ENCODE results near the gene SNX18.

DNA sequence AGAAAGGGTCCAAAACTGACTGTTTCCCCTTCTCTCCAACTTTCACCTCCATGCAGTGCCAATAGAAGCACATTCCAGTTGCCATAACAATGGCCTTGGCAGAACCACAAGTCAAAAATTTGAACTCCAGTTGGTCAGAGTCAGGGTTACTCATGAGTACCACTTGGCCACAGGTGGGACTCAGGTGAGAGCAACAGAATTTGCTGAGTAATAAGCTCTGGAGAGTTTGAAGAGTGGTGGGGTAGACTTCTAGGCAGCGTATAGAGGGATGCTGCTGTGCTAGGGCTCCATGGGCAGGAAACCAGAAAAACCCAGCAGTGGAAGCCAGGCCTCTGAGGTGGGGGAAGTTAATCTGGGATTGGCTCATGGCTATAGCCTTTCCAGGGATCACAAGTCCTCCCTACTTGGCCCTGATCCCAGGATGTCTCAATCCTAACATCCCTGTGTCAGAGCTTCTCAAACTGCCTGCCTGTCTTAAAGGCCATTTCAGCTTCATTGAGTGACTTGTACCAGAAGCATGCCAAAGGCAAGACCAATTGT, 30.2 kb downstream of the SNX18 start:
- TF ChIP-seq, protein P1, sequence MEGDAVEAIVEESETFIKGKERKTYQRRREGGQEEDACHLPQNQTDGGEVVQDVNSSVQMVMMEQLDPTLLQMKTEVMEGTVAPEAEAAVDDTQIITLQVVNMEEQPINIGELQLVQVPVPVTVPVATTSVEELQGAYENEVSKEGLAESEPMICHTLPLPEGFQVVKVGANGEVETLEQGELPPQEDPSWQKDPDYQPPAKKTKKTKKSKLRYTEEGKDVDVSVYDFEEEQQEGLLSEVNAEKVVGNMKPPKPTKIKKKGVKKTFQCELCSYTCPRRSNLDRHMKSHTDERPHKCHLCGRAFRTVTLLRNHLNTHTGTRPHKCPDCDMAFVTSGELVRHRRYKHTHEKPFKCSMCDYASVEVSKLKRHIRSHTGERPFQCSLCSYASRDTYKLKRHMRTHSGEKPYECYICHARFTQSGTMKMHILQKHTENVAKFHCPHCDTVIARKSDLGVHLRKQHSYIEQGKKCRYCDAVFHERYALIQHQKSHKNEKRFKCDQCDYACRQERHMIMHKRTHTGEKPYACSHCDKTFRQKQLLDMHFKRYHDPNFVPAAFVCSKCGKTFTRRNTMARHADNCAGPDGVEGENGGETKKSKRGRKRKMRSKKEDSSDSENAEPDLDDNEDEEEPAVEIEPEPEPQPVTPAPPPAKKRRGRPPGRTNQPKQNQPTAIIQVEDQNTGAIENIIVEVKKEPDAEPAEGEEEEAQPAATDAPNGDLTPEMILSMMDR (tag by site-specific recombination; IDR thresholded peaks at IDR 0.05): no peak
- TF ChIP-seq, protein P2, sequence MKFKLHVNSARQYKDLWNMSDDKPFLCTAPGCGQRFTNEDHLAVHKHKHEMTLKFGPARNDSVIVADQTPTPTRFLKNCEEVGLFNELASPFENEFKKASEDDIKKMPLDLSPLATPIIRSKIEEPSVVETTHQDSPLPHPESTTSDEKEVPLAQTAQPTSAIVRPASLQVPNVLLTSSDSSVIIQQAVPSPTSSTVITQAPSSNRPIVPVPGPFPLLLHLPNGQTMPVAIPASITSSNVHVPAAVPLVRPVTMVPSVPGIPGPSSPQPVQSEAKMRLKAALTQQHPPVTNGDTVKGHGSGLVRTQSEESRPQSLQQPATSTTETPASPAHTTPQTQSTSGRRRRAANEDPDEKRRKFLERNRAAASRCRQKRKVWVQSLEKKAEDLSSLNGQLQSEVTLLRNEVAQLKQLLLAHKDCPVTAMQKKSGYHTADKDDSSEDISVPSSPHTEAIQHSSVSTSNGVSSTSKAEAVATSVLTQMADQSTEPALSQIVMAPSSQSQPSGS (tag by site-specific recombination; IDR thresholded peaks at IDR 0.05; ENCODE audit: low read depth): no peak
- no peak for TF ChIP-seq ZNF239 (tag by site-specific recombination; IDR thresholded peaks at IDR 0.05)
- TF ChIP-seq ZIC2 (tag by site-specific recombination; IDR thresholded peaks at IDR 0.05): no peak
- TF ChIP-seq ZNF138 (tag by site-specific recombination; IDR thresholded peaks at IDR 0.05; ENCODE audit: borderline replicate concordance): no peak
- no peak for TF ChIP-seq ZBTB49 (tag by site-specific recombination; IDR thresholded peaks at IDR 0.05; ENCODE audit: low read depth)
- no peak for TF ChIP-seq ZXDB (tag by site-specific recombination; IDR thresholded peaks at IDR 0.05)
